ENCODE results near the gene CERK.

The CERK gene

DNA sequence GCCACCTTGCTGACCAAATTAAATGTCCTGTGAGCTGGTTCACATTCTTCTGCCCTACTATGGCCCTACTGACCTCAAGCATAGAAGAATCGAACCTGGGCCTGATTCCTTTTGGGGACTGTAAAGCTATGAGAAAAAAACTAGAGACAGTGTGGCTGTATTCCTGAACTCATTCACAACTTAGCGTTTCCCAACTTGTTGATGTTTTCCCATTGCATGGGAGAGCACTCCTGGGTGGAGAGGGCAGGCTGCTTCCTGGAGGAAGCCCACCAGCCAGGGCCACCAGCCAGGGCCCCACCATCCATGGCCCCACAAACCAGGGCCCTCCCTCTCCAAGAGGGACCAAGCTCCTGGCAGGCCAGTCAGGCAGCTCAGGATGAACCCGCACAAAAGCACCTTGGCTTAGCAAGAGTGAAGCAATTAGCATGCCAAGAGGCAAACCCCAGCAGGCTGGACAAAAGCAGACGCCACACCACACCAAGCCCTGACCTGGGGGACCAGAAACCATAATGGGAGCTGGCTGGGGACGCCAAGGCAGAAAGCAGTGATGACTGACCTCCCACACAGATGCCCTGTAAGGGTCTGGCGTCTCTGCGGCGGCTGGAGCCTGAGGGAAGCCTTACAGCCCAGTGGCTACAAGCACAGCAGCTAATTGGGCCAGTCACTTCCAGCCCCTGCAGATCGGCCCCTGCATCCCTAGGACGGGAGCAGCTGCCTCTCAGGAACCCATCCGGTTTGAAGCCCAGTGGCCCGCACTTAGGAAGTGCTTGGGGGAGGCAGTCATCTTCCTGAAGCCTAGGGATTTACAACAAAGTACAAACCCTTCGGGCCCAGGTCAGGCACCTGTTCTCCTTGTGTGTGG lies 2.1 kb downstream of the CERK start:
- H3K4me3 ChIP-seq (ENCODE audit: low read depth, low read length) = no peak overlapping the region
- ChIA-PET POLR2A (interaction anchor here (0.9 to 1.5 kb wide), 5 partner anchors 23 to 161 kb away, joined by 3 to 12 read pairs (median 4); partner anchors contain the start of gene TBC1D22A), CTCF (interaction anchor here (0.6 to 0.9 kb wide), 4 partner anchors 38 to 173 kb away, joined by 3 to 4 read pairs (median 3); no protein-coding TSS in a partner anchor)
- H3K27ac ChIP-seq (ENCODE audit: extremely low read depth, low read depth, low read length) = 0 out of 2 replicates have a peak overlapping the region, but pooled peaks have one; percentile 34
- peaks cover 35% of the 10 kb centered on the region for H3K4me1 ChIP-seq (ENCODE audit: control insufficient read depth, insufficient read depth, low read length)
- no peaks in the 10 kb centered on the region for H3K9me3 ChIP-seq (ENCODE audit: control insufficient read depth, insufficient read depth, low read depth, low read length)
- peaks cover 0 to 12% of the 10 kb centered on the region in 2 experiments; a peak in 2 of 3 replicates for H3K36me3 ChIP-seq (ENCODE audit: control insufficient read depth in 2 of 2, insufficient read depth in 1 of 2, low read length in 2 of 2)
- TF ChIP-seq SCRT1 (tag by site-specific recombination; IDR thresholded peaks at IDR 0.05; ENCODE audit: borderline replicate concordance) (0 out of 2 replicates have a peak, but pooled peaks have one; percentile 13), GLIS2 (tag by site-specific recombination; IDR thresholded peaks at IDR 0.05) (peak; percentile 38), ZBTB17 (tag by site-specific recombination; IDR thresholded peaks at IDR 0.05) (no peak), SCRT2 (tag by site-specific recombination; IDR thresholded peaks at IDR 0.05) (peak; percentile 60; the same call in 1 of the 2 replicates), ZFHX2 (tag by site-specific recombination; conservative IDR thresholded peaks at IDR 0.05) (0 out of 2 replicates have a peak, but pooled peaks have one; percentile 12), ZXDB (tag by site-specific recombination; IDR thresholded peaks at IDR 0.05) (peak; percentile 74), ZBTB48 (tag by site-specific recombination; IDR thresholded peaks at IDR 0.05) (peak; percentile 91), ZNF138 (tag by site-specific recombination; IDR thresholded peaks at IDR 0.05; ENCODE audit: borderline replicate concordance) (no peak)

DNA sequence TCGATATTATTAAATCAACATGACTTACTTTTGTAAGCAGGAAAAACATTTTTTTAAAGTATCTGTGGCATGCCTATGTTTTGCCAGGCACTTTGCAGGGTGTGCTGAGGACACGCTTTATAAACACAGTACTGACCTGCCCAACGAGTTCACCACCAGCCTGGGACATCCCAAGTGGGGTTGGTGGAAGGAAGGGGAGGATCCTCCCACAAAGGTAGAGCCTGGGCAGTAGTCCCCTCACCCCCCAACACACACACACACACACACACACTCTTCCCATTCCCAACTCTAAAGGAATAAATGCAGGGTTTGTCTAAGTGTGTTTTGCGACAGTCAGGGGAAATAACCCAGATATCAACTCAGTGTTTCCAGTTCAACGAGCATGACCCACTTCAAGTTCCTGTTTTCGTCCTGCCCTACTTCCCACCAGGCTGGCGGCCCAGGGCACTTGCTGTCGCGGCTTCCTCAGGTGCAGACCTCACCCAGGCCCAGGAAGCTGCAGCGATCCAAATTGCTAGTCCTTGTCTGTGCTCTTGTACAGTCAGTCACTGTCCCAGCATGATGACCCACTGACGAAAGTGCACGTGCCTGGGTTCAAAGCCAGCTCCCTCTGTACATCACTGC lies 3.1 kb downstream of the CERK start:
- Histone ChIP-seq H3K9me3 (ENCODE audit: control insufficient read depth, insufficient read depth, low read depth, low read length) (no peaks in the 10 kb centered on the region), H3K36me3 (ENCODE audit: control insufficient read depth in 2 of 2, insufficient read depth in 1 of 2, low read length in 2 of 2) (peaks cover 0 to 17% of the 10 kb centered on the region in 2 experiments; a peak in 2 of 3 replicates), H3K4me3 (ENCODE audit: low read depth, low read length) (no peak overlapping the region), H3K4me1 (ENCODE audit: control insufficient read depth, insufficient read depth, low read length) (peaks cover 35% of the 10 kb centered on the region), H3K27ac (ENCODE audit: extremely low read depth, low read depth, low read length) (peak overlapping the region; percentile 56)
- ChIA-PET CTCF (interaction anchor here (0.9 kb wide), 1 partner anchor 39 kb away, joined by 4 read pairs; no protein-coding TSS in a partner anchor), POLR2A (interaction anchor here (0.6 to 1.5 kb wide), 4 partner anchors 27 to 180 kb away, joined by 4 to 12 read pairs (median 4); partner anchors contain the start of gene TBC1D22A)
- TF ChIP-seq ZNF76 (tag by site-specific recombination; IDR thresholded peaks at IDR 0.05; ENCODE audit: borderline replicate concordance, low read depth) (no peak), ZIC2 (tag by site-specific recombination; IDR thresholded peaks at IDR 0.05) (0 out of 2 replicates have a peak, but pooled peaks have one; percentile 9), ZSCAN5A (tag by site-specific recombination; IDR thresholded peaks at IDR 0.05) (no peak), SCRT1 (tag by site-specific recombination; IDR thresholded peaks at IDR 0.05; ENCODE audit: borderline replicate concordance) (no peak), SP2 (tag by site-specific recombination; IDR thresholded peaks at IDR 0.05) (peak; percentile 8; the same call in 1 of the 2 replicates), IKZF3 (tag by site-specific recombination; IDR thresholded peaks at IDR 0.05) (peak; percentile 18; the same call in 1 of the 2 replicates), ZNF341 (tag by site-specific recombination; IDR thresholded peaks at IDR 0.05; ENCODE audit: low read depth) (no peak), GLI2 (tag by site-specific recombination; IDR thresholded peaks at IDR 0.05; ENCODE audit: borderline replicate concordance, low read depth) (no peak), ZNF830 (tag by site-specific recombination; IDR thresholded peaks at IDR 0.05; ENCODE audit: low read depth) (no peak), ZNF155 (tag by site-specific recombination; IDR thresholded peaks at IDR 0.05) (no peak), ZNF501 (tag by site-specific recombination; IDR thresholded peaks at IDR 0.05) (no peak), ZNF37A (tag by site-specific recombination; IDR thresholded peaks at IDR 0.05) (no peak), ZNF133 (tag by site-specific recombination; IDR thresholded peaks at IDR 0.05) (no peak), ZNF18 (tag by site-specific recombination; IDR thresholded peaks at IDR 0.05) (peak; percentile 27), OSR2 (tag by site-specific recombination; IDR thresholded peaks at IDR 0.05) (peak; percentile 41; the same call in 1 of the 2 replicates), ZNF292 (tag by site-specific recombination; IDR thresholded peaks at IDR 0.05; ENCODE audit: borderline replicate concordance, low read depth) (no peak), ZBTB21 (tag by site-specific recombination; IDR thresholded peaks at IDR 0.05) (no peak)
- TF ChIP-seq, protein P1, sequence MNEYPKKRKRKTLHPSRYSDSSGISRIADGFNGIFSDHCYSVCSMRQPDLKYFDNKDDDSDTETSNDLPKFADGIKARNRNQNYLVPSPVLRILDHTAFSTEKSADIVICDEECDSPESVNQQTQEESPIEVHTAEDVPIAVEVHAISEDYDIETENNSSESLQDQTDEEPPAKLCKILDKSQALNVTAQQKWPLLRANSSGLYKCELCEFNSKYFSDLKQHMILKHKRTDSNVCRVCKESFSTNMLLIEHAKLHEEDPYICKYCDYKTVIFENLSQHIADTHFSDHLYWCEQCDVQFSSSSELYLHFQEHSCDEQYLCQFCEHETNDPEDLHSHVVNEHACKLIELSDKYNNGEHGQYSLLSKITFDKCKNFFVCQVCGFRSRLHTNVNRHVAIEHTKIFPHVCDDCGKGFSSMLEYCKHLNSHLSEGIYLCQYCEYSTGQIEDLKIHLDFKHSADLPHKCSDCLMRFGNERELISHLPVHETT (tag by site-specific recombination; IDR thresholded peaks at IDR 0.05) = no peak

Data from HEK293 (cell line).